ENCODE measurements around the gene RAPGEF6. TPM values are rescaled to one million over a fixed set of nuclear protein-coding genes. Genes with fewer than 3 reads are reported as not detected.

Gene RAPGEF6
- total RNA-seq, 3 donors from 2014 or later, result 21.8 to 56.3 (median 31.5) TPM

- intact Hi-C loops (cut with DNase I; ENCODE audit: low total_unique reads), result no loop called here
- H3K27me3 ChIP-seq, result no peaks in the 10 kb centered on the region
- no peak for DNase-seq (ENCODE audit: low spot score in 2 of 2)
- H3K4me3 ChIP-seq, result no peak overlapping the region
- H3K4me1 ChIP-seq, result no peaks in the 10 kb centered on the region
- H3K36me3 ChIP-seq, result peaks cover 5% of the 10 kb centered on the region
- H3K27ac ChIP-seq, result no peak overlapping the region
- TF ChIP-seq POLR2A (IDR thresholded peaks at IDR 0.05) (no peak), CTCF (IDR thresholded peaks at IDR 0.05) (no peak), POLR2AphosphoS5 (IDR thresholded peaks at IDR 0.05) (no peak)
- H3K9me3 ChIP-seq, result no peaks in the 10 kb centered on the region
Observed at GRCh38 chr5:131545845-131546244, 89.2 kb downstream of the RAPGEF6 start.

GRCh38 chr5:131542723-131543122 lies 92.3 kb downstream of the RAPGEF6 start:
- Histone ChIP-seq H3K27me3 (no peaks in the 10 kb centered on the region), H3K4me3 (no peak overlapping the region)
- TF ChIP-seq POLR2A (IDR thresholded peaks at IDR 0.05), result no peak
- no peak for TF ChIP-seq CTCF (IDR thresholded peaks at IDR 0.05)
- TF ChIP-seq POLR2AphosphoS5 (IDR thresholded peaks at IDR 0.05), result no peak

GRCh38 chr5:131541762-131542161 lies 93.3 kb downstream of the RAPGEF6 start:
- no peak for TF ChIP-seq POLR2AphosphoS5 (IDR thresholded peaks at IDR 0.05)
- no peak for TF ChIP-seq POLR2A (IDR thresholded peaks at IDR 0.05)
- TF ChIP-seq CTCF (IDR thresholded peaks at IDR 0.05), result no peak
- H3K27me3 ChIP-seq, result no peaks in the 10 kb centered on the region
- H3K36me3 ChIP-seq, result peaks cover 4% of the 10 kb centered on the region
- intact Hi-C loops (cut with DNase I; ENCODE audit: low total_unique reads), result no loop called here
- no peak for DNase-seq (ENCODE audit: low spot score in 2 of 2)
- H3K9me3 ChIP-seq, result no peaks in the 10 kb centered on the region
- H3K27ac ChIP-seq, result no peak overlapping the region
- H3K4me1 ChIP-seq, result no peaks in the 10 kb centered on the region
- no peak overlapping the region for H3K4me3 ChIP-seq

More at GRCh38 chr5:131542723-131543122, 92.3 kb downstream of the RAPGEF6 start:
- H3K36me3 ChIP-seq, result peaks cover 5% of the 10 kb centered on the region
- H3K4me1 ChIP-seq, result no peaks in the 10 kb centered on the region
- no peak overlapping the region for H3K27ac ChIP-seq
- intact Hi-C loops (cut with DNase I; ENCODE audit: low total_unique reads), result no loop called here
- no peak for DNase-seq (ENCODE audit: low spot score in 2 of 2)
- no peaks in the 10 kb centered on the region for H3K9me3 ChIP-seq

GRCh38 chr5:131541071-131541470 lies 94.0 kb downstream of the RAPGEF6 start:
- Histone ChIP-seq H3K27ac (no peak overlapping the region), H3K36me3 (no peaks in the 10 kb centered on the region), H3K9me3 (no peaks in the 10 kb centered on the region)

GRCh38 chr5:131539251-131539650 lies 95.8 kb downstream of the RAPGEF6 start:
- no peaks in the 10 kb centered on the region for H3K36me3 ChIP-seq
- H3K9me3 ChIP-seq, result no peaks in the 10 kb centered on the region
- H3K27ac ChIP-seq, result no peak overlapping the region
- no peak overlapping the region for H3K4me3 ChIP-seq
- H3K27me3 ChIP-seq, result no peaks in the 10 kb centered on the region
- no peaks in the 10 kb centered on the region for H3K4me1 ChIP-seq
- TF ChIP-seq POLR2A (IDR thresholded peaks at IDR 0.05) (no peak), CTCF (IDR thresholded peaks at IDR 0.05) (no peak), POLR2AphosphoS5 (IDR thresholded peaks at IDR 0.05) (no peak)
- intact Hi-C loops (cut with DNase I; ENCODE audit: low total_unique reads), result no loop called here
- DNase-seq (ENCODE audit: low spot score in 2 of 2), result no peak

More at GRCh38 chr5:131541071-131541470, 94.0 kb downstream of the RAPGEF6 start:
- TF ChIP-seq POLR2A (IDR thresholded peaks at IDR 0.05), result no peak
- Histone ChIP-seq H3K27me3 (no peaks in the 10 kb centered on the region), H3K4me3 (no peak overlapping the region), H3K4me1 (no peaks in the 10 kb centered on the region)
- no peak for DNase-seq (ENCODE audit: low spot score in 2 of 2)
- intact Hi-C loops (cut with DNase I; ENCODE audit: low total_unique reads), result no loop called here

- H3K4me1 ChIP-seq, result no peaks in the 10 kb centered on the region
- H3K27me3 ChIP-seq, result no peaks in the 10 kb centered on the region
- TF ChIP-seq POLR2A (IDR thresholded peaks at IDR 0.05), result no peak
- no peak for TF ChIP-seq POLR2AphosphoS5 (IDR thresholded peaks at IDR 0.05)
- TF ChIP-seq CTCF (IDR thresholded peaks at IDR 0.05), result no peak
- intact Hi-C loops (cut with DNase I; ENCODE audit: low total_unique reads), result no loop called here
- DNase-seq (ENCODE audit: low spot score in 2 of 2), result no peak
- H3K27ac ChIP-seq, result no peak overlapping the region
- no peak overlapping the region for H3K4me3 ChIP-seq
- H3K36me3 ChIP-seq, result no peaks in the 10 kb centered on the region
- H3K9me3 ChIP-seq, result no peaks in the 10 kb centered on the region
Observed at GRCh38 chr5:131538177-131538593, 96.8 kb downstream of the RAPGEF6 start.
